A375 (cell line): ENCODE measurements around the gene ZNF8. TPM values are rescaled to one million over a fixed set of nuclear protein-coding genes. Genes with fewer than 3 reads are reported as not detected.

Experiments
- small RNA-seq: library from RNA; depleted of rRNA; stranded (forward); fragments of <200 nt; gene quantifications from one replicate; pipeline ENCODE3, GENCODE V24; 2014
- total RNA-seq: library from RNA; depleted of rRNA; stranded (reverse); fragments of >200 nt; shearing (Covaris generic); gene quantifications from 2 replicates; pipeline ENCODE4 v1.2.3, GENCODE V29; 2014; rRNA removed

The ZNF8 gene
- 6.1 and 6.5 TPM in 2 replicates for total RNA-seq

GRCh38 chr19:58278541-58279041, at the start of gene ZNF8:
Gene ZNF8 (plus strand): TSS chr19:58278955. CDS start chr19:58279082, 127 bp downstream.

GRCh38 chr19:58305065-58305931, 26.5 kb downstream of the ZNF8 start, which contains the start of gene ERVK3-1:
Gene ERVK3-1 (plus strand): TSS chr19:58305377. CDS start chr19:58312169, 6,792 bp downstream.

GRCh38 chr19:58326914-58327726, 48.4 kb downstream of the ZNF8 start, which contains the start of gene ZSCAN22:
Gene ZSCAN22 (plus strand): TSS chr19:58326994. CDS start chr19:58334803, 7,809 bp downstream.

Small RNA genes lying within 50 kb of the gene (small RNA-seq; reads per million reads assigned to genes)
- not detected for gene MIR6806

Other genes with a start within 250 kb of the ZNF8 start
- gene ZSCAN1, start 244.9 kb upstream of the ZNF8 start, total RNA-seq: not detected in 2 replicates
- 0.34 and 0.56 TPM in 2 replicates for gene ZNF135, start 219.7 kb upstream of the ZNF8 start, total RNA-seq
- gene ZSCAN18, start 180.7 kb upstream of the ZNF8 start, total RNA-seq: 24.5 and 27.3 TPM in 2 replicates
- 10.2 and 10.9 TPM in 2 replicates for gene ZNF329, start 128.2 kb upstream of the ZNF8 start, total RNA-seq
- gene ZNF274, start 95.9 kb upstream of the ZNF8 start, total RNA-seq: 31.2 and 31.4 TPM in 2 replicates
- 59.9 and 84.8 TPM in 2 replicates for gene ZNF544, start 50.0 kb upstream of the ZNF8 start, total RNA-seq
- gene ERVK3-1, start 26.4 kb downstream of the ZNF8 start, total RNA-seq: 96.2 and 96.7 TPM in 2 replicates
- 2.9 TPM in 2 replicates for gene ZSCAN22, start 48.0 kb downstream of the ZNF8 start, total RNA-seq
- gene A1BG, start 74.5 kb downstream of the ZNF8 start, total RNA-seq: 13.4 and 31.9 TPM in 2 replicates
- 1.4 and 2.1 TPM in 2 replicates for gene ZNF497, start 83.8 kb downstream of the ZNF8 start, total RNA-seq
- 5.1 and 6.8 TPM in 2 replicates for gene ZNF837, start 102.1 kb downstream of the ZNF8 start, total RNA-seq
- gene RPS5, start 108.3 kb downstream of the ZNF8 start, total RNA-seq: 4,542 and 4,656 TPM in 2 replicates
- 1.4 and 3.8 TPM in 2 replicates for gene RNF225, start 116.7 kb downstream of the ZNF8 start, total RNA-seq
- 14.3 and 21.4 TPM in 2 replicates for gene ZNF584, start 129.7 kb downstream of the ZNF8 start, total RNA-seq
- gene ZNF132, start 161.2 kb downstream of the ZNF8 start, total RNA-seq: 0.16 and 0.19 TPM in 2 replicates
- 11.7 and 14.8 TPM in 2 replicates for gene ZNF324B, start 172.7 kb downstream of the ZNF8 start, total RNA-seq
- gene ZNF324, start 188.1 kb downstream of the ZNF8 start, total RNA-seq: 9.8 and 13.7 TPM in 2 replicates
- gene ZNF446, start 197.4 kb downstream of the ZNF8 start, total RNA-seq: 22.6 and 23.1 TPM in 2 replicates
- 40.1 and 41.4 TPM in 2 replicates for gene SLC27A5, start 233.0 kb downstream of the ZNF8 start, total RNA-seq
- gene ZBTB45, start 240.9 kb downstream of the ZNF8 start, total RNA-seq: 13.1 and 15.4 TPM in 2 replicates